ENCODE data around the gene CCDC57.

GRCh38 chr17:82173351-82174041 is 39.1 kb downstream of the CCDC57 start:
- TF ChIP-seq CTCF (conservative IDR thresholded peaks at IDR 0.05; ENCODE audit: low read depth, low read length) (no peak), EZH2 (IDR thresholded peaks at IDR 0.05; ENCODE audit: low read length, unreplicated experiment) (no peak), EZH2phosphoT487 (IDR thresholded peaks at IDR 0.05; ENCODE audit: borderline replicate concordance, low read length) (no peak)
